ENCODE measurements around the gene KIF15. TPM values are rescaled to one million over a fixed set of nuclear protein-coding genes. Genes with fewer than 3 reads are reported as not detected.
"Not testable (repeated sequence)": the region's sequence is repeated elsewhere in the genome, so short reads cannot be mapped to it uniquely, and the experiment has no call there.

Gene KIF15
- total RNA-seq, 4 donors from 2014 or later = 0.95 to 11.5 (median 0.96) TPM; not detected in 1

- in situ Hi-C loops (cut with MboI; ENCODE audit: low pct_ligation_motif_present in 1 of 4, low pct_unique_long_range_greater_than_20kb in 1 of 4, low sequenced_read_pairs in 3 of 4) (no loop called here), intact Hi-C loops (cut with DNase I; ENCODE audit: low total_unique reads) (no loop called here)
- TF ChIP-seq, protein P1, sequence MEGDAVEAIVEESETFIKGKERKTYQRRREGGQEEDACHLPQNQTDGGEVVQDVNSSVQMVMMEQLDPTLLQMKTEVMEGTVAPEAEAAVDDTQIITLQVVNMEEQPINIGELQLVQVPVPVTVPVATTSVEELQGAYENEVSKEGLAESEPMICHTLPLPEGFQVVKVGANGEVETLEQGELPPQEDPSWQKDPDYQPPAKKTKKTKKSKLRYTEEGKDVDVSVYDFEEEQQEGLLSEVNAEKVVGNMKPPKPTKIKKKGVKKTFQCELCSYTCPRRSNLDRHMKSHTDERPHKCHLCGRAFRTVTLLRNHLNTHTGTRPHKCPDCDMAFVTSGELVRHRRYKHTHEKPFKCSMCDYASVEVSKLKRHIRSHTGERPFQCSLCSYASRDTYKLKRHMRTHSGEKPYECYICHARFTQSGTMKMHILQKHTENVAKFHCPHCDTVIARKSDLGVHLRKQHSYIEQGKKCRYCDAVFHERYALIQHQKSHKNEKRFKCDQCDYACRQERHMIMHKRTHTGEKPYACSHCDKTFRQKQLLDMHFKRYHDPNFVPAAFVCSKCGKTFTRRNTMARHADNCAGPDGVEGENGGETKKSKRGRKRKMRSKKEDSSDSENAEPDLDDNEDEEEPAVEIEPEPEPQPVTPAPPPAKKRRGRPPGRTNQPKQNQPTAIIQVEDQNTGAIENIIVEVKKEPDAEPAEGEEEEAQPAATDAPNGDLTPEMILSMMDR (IDR thresholded peaks at IDR 0.05) = no peak
- TF ChIP-seq POLR2AphosphoS5 (IDR thresholded peaks at IDR 0.05) (no peak), EP300 (IDR thresholded peaks at IDR 0.05; ENCODE audit: low read depth) (no peak), POLR2A (IDR thresholded peaks at IDR 0.05) (no peak)
- DNase-seq = no peak
- Histone ChIP-seq H3K4me1 (no peaks in the 10 kb centered on the region), H3K27ac (no peak overlapping the region), H3K27me3 (no peaks in the 10 kb centered on the region), H3K4me3 (no peak overlapping the region), H3K36me3 (no peaks in the 10 kb centered on the region), H3K9me3 (no peaks in the 10 kb centered on the region)
- 91% methylated on average over 2 of the region's 2 CpGs for WGBS, 2 donors (ENCODE audit: low coverage in 1 of 2)
Observed at GRCh38 chr3:44803298-44803697, 41.7 kb downstream of the KIF15 start.

- intact Hi-C loops (cut with DNase I; ENCODE audit: low total_unique reads) (no loop called here), in situ Hi-C loops (cut with MboI; ENCODE audit: low pct_ligation_motif_present in 1 of 4, low pct_unique_long_range_greater_than_20kb in 1 of 4, low sequenced_read_pairs in 3 of 4) (no loop called here)
- no peaks in the 10 kb centered on the region for H3K9me3 ChIP-seq
- H3K27me3 ChIP-seq = no peaks in the 10 kb centered on the region
- WGBS, 2 donors (ENCODE audit: low coverage in 1 of 2) = 93 to 100% methylated on average over 1 to 2 of the region's 2 CpGs
- no peaks in the 10 kb centered on the region for H3K36me3 ChIP-seq
- DNase-seq = no peak
- no peak overlapping the region for H3K4me3 ChIP-seq
- no peaks in the 10 kb centered on the region for H3K4me1 ChIP-seq
- TF ChIP-seq, protein P1 (IDR thresholded peaks at IDR 0.05) = no peak
- no peak overlapping the region for H3K27ac ChIP-seq
Observed at GRCh38 chr3:44805960-44806359, 44.4 kb downstream of the KIF15 start.

- 85 to 90% methylated on average over 6 of the region's 6 CpGs for WGBS, 2 donors (ENCODE audit: low coverage in 1 of 2)
- Histone ChIP-seq H3K36me3 (no peaks in the 10 kb centered on the region), H3K27me3 (no peaks in the 10 kb centered on the region), H3K4me1 (no peaks in the 10 kb centered on the region), H3K4me3 (no peak overlapping the region), H3K27ac (no peak overlapping the region), H3K9me3 (no peaks in the 10 kb centered on the region)
- intact Hi-C loops (cut with DNase I; ENCODE audit: low total_unique reads) = no loop called here
- DNase-seq = no peak
- in situ Hi-C loops (cut with MboI; ENCODE audit: low pct_ligation_motif_present in 1 of 4, low pct_unique_long_range_greater_than_20kb in 1 of 4, low sequenced_read_pairs in 3 of 4) = no loop called here
- TF ChIP-seq, protein P1 (IDR thresholded peaks at IDR 0.05) = no peak
- no peak for TF ChIP-seq EP300 (IDR thresholded peaks at IDR 0.05; ENCODE audit: low read depth)
- no peak for TF ChIP-seq POLR2AphosphoS5 (IDR thresholded peaks at IDR 0.05)
Observed at GRCh38 chr3:44814751-44815150, 53.2 kb downstream of the KIF15 start.

GRCh38 chr3:44816334-44816733, 54.7 kb downstream of the KIF15 start:
- H3K4me3 ChIP-seq; H3K4me1 ChIP-seq; DNase-seq; H3K9me3 ChIP-seq; H3K27me3 ChIP-seq; in situ Hi-C loops (cut with MboI; ENCODE audit: low pct_ligation_motif_present in 1 of 4, low pct_unique_long_range_greater_than_20kb in 1 of 4, low sequenced_read_pairs in 3 of 4); intact Hi-C loops (cut with DNase I; ENCODE audit: low total_unique reads); H3K36me3 ChIP-seq; H3K27ac ChIP-seq: not testable (repeated sequence)
- WGBS, 2 donors (ENCODE audit: low coverage in 1 of 2) = 100% methylated on average over 2 of the region's 2 CpGs; no CpG with 5 or more reads in 1 of the 2 donors

DNA sequence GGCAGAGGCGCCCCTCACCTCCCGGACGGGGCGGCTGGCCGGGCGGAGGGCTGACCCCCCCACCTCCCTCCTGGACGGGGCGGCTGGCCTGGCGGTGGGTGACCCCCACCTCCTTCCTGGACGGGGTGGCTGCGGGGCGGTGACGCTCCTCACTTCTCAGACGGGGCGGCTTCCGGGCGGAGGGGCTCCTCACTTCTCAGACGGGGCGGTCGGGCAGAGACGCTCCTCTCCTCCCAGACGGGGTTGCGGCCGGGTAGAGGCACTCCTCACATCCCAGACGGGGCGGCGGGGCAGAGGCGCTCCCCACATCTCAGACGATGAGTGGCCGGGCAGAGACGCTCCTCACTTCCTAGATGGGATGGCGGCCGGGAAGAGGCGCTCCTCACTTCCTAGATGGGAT, 59.6 kb downstream of the KIF15 start:
- intact Hi-C loops (cut with DNase I; ENCODE audit: low total_unique reads); H3K9me3 ChIP-seq; H3K36me3 ChIP-seq; H3K4me1 ChIP-seq; DNase-seq; in situ Hi-C loops (cut with MboI; ENCODE audit: low pct_ligation_motif_present in 1 of 4, low pct_unique_long_range_greater_than_20kb in 1 of 4, low sequenced_read_pairs in 3 of 4); H3K4me3 ChIP-seq; H3K27ac ChIP-seq; H3K27me3 ChIP-seq: not testable (repeated sequence)
- WGBS, 2 donors (ENCODE audit: low coverage in 1 of 2) = no CpG with 5 or more reads among the region's 34 CpGs
